Fibroblast of skin of abdomen (primary cell): Measurements from ENCODE around the gene GRIFIN.

Source experiments
- DNase-seq: peaks from one replicate; pipeline ENCODE4 v3.0.0-alpha.2; 2013

The GRIFIN gene

GRCh38 chr7:2497500-2498336 is 21.5 kb upstream of the GRIFIN start:
- DNase-seq: peak; percentile 13

- DNase-seq: no peak
These were observed 20.9 kb upstream of the GRIFIN start for GRCh38 chr7:2497065-2497464.

- no peak for DNase-seq
These were observed 20.2 kb upstream of the GRIFIN start for GRCh38 chr7:2496375-2496774.

GRCh38 chr7:2495418-2496299 is 19.5 kb upstream of the GRIFIN start:
- DNase-seq: no peak

- no peak for DNase-seq
These were observed 18.3 kb upstream of the GRIFIN start for GRCh38 chr7:2494191-2495130.

GRCh38 chr7:2493205-2494164 is 17.3 kb upstream of the GRIFIN start:
- peak; percentile 23 for DNase-seq

GRCh38 chr7:2492038-2492437 is 15.8 kb upstream of the GRIFIN start:
- DNase-seq: no peak

GRCh38 chr7:2490181-2490651 is 14.0 kb upstream of the GRIFIN start:
- DNase-seq: no peak

GRCh38 chr7:2488681-2489080 is 12.5 kb upstream of the GRIFIN start:
- no peak for DNase-seq

GRCh38 chr7:2488272-2488645 is 12.1 kb upstream of the GRIFIN start:
- no peak for DNase-seq

GRCh38 chr7:2487586-2488271 is 11.5 kb upstream of the GRIFIN start:
- no peak for DNase-seq

GRCh38 chr7:2484868-2485267 is 8.7 kb upstream of the GRIFIN start:
- no peak for DNase-seq

GRCh38 chr7:2483494-2483893 is 7.3 kb upstream of the GRIFIN start:
- no peak for DNase-seq

GRCh38 chr7:2482725-2483451 is 6.7 kb upstream of the GRIFIN start:
- DNase-seq: no peak

GRCh38 chr7:2481195-2481594 is 5.0 kb upstream of the GRIFIN start:
- no peak for DNase-seq

- no peak for DNase-seq
These were observed 3.8 kb upstream of the GRIFIN start for GRCh38 chr7:2480070-2480408.

- DNase-seq: no peak
These were observed 3.3 kb upstream of the GRIFIN start for GRCh38 chr7:2479276-2480069.

GRCh38 chr7:2478800-2479199 is 2.6 kb upstream of the GRIFIN start:
- no peak for DNase-seq

GRCh38 chr7:2478399-2478785 is 2.2 kb upstream of the GRIFIN start:
- no peak for DNase-seq
